NCI-H460 (cell line): Measurements from ENCODE around the gene COL20A1. TPM values are rescaled to one million over a fixed set of nuclear protein-coding genes. Genes with fewer than 3 reads are reported as not detected.

Source experiments
- DNase-seq: peaks from one replicate; pipeline ENCODE4 v3.0.0-alpha.2; 2016; ENCODE audit warnings: low read depth; ENCODE audit errors: extremely low read depth
- total RNA-seq: library from RNA; depleted of rRNA; stranded (reverse); fragments of >200 nt; shearing (Covaris generic); gene quantifications from 2 replicates; pipeline ENCODE4 v1.2.3, GENCODE V29; 2014

COL20A1 gene
- total RNA-seq, 1 experiment from 2014 or later = 0.10 TPM

DNA sequence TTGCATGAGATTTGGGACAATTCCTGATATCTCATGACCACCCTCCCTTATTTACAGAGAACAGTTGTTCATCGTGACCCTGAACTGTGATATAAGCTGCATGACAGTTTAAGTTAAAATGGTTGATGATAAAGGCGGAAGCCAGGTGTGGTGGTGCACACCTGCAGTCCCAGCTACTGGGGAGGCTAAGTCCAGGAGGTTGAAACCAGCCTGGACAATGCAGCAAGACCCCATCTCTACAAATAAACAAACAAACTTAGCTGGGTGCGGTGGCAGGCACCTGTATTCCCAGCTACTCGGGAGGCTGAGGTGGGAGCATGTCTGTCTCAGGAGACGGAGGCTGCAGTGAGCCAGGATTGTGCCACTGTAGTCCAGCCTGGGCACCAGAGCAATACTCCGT lies 24.1 kb downstream of the COL20A1 start:
- no peak for DNase-seq

DNA sequence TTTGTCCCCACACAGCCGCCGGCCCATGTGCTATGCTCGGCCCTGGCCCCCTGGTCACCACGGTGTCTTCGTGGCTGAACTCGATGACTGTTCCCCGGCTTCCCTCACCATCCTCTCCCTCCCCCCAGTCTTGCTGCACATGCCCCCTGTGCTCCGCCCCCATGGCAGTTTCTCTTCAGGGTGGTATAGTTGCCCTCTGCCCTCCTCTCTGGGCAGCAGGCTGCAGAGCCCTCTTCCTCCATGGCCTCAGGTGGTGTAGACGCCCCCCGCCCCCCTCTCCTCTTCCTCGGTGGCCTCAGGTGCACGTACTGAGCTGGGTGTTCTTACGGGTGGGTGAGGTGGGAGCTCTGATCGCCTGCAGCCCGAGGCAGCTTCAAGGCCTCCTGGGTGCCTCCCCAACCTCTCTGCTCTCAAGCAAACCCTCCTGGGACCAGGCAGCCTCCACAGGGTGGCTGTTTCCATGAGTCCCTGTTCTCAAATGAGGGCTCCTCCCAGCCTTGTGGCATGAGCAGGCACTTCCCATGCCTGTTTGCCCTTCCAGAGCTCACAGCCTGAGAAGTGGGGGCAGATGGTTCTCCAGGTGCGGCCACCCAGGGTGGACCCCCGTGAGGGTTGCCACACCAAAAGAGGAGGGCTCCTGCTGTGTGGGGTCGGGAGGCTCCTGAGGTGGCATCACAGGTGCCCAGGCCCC lies 24.8 kb downstream of the COL20A1 start:
- DNase-seq = no peak

DNA sequence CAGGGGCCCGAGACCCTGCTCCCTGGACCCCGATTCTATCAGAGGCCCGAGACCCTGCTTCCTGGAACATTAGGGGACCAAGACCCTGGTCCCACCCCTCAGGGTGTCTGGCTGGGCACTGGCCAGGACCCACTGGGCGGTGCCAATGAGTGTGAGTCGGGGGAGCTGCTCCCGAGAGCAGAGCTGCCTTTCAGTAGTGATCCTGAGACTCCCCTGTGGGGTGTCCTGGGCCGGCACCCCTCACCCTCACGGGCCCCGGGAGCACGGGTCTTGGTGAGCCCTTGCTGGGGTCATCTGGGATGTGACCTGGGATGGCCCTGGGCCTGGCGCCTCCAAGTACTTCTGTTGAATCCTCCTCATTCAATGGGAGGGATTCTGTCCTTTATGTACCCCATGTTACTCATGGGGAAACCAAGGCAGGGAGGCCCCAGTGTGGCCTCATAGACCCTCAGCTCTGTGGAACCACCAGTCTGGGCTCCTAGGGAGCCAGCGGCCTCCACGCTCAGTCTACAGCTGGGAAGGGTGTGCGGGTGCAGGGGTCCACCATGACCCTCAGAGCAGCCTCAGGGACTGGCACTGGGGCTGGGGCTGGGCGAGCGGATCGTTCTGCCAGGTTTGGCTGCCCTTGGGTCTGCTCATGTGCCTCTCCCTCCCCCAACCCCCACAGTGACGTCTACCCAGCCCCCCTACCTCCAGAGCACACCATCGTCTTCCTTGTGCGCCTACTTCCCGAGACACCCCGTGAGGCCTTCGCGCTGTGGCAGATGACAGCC lies 25.6 kb downstream of the COL20A1 start:
- no peak for DNase-seq

DNA sequence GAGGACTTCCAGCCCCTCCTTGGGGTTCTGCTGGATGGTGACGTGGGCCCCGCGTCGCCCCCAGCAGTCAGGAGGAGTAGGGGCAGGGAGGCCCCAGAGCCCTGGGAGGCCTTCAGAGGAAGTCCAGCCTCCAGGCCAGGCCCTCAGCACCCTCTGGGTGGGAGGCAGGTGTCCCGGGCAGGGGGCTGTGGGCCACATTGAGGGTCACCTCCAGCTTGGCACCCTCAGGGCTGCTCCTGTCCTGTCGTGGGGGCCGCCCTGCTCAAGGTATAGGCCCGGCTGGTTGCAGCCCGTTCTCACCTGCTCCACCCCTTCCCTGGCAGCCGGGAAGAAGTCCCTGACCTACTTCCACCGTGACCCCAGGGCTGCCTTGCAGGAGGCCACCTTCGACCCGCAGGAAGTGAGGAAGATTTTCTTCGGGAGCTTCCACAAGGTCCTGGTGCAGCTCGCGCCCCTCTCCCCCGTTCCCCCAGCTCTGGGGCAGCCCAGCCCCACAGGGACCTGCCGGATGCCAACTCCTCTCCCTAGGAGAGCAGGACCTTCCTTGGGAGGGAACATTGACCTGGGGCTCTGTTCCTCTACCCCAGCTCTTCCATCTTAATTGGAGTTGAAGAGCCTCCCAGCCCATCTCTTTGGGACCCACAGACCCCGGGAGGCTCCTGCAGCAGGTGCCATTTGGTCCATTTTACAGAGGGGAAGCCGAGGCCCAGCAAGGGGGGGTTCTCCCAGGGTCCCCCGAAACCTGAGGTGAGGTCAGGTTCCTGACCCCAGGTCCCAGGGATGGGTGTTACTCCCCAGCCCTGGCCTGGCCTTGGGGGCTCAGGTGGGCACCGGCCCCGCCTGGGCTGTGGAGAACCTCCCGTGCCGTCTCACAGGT lies 26.4 kb downstream of the COL20A1 start:
- no peak for DNase-seq

DNA sequence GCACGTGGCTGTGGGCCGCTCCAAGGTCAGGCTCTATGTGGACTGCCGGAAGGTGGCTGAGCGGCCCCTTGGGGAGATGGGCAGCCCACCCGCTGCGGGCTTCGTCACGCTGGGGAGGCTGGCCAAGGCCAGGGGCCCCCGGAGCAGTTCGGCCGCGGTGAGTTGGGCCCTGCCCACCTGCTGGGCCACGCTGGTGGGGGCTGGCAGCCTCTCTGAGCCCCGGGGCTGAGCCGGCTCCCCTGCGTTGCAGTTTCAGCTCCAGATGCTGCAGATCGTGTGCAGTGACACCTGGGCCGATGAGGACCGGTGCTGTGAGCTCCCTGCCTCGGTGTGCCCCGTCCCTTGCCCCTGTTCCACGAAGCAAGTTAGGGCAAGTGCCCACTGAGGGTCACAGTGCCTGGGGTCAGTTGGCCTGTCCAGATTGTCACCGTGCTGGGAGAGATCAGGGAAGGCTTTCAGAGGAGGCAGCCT lies 27.1 kb downstream of the COL20A1 start:
- no peak for DNase-seq

DNA sequence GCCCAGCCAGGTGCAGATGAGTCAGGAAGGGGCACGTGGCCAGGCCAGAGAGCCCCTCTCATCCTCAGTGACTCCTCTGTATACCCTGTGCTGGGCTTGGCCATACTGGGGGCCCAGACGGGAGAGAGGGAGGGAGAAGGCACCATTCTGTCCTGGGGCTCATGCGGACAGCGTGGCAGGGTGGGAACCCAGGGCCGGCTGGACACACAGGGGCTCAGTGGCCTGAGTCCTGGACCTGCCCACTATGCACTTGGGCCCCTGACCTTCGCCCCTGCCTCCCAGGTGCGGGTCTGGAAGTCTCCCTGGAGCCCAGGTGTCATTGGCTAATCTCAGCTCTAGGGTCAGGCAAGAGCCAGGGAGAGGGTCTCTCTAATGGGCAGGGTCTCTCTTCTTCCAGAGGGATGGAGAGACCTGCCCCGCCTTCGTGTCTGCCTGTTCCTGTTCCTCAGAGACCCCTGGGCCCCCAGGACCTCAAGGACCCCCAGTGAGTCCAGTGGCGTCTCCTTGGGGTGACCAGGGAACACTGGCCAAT lies 27.7 kb downstream of the COL20A1 start:
- DNase-seq = no peak

DNA sequence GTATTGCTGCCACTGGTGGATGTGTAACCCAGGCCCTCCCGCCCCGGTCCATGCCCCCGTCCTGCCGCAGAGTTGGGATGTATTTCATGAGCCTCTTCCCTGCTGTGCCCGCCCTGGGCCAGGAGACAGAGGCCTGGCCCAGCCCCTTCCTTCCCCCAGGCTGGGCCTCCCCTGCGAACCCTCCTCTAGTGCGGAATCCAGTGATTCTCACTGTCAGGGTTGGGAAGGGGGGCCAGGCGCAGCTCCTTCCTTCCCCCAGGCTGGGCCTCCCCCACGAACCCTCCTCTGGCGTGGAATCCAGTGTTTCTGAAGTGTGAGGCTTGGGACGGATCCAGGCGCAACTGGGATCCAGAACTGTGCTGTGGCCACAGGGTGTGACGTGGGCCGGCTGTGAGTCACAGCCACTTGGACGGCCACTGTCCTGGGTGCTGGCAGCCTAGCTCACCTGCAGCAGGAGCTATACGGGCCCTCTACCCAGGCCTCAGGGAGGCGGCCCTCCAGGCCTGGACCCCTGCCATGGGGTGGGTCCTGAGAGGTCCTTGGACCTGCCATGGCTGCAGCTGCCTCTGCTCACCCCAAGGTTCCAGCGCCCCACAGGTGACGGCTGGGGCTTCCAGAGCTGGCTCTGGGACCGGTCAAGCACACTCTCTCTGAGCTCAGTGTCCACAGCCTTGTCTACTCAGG lies 28.3 kb downstream of the COL20A1 start:
- DNase-seq = no peak

DNA sequence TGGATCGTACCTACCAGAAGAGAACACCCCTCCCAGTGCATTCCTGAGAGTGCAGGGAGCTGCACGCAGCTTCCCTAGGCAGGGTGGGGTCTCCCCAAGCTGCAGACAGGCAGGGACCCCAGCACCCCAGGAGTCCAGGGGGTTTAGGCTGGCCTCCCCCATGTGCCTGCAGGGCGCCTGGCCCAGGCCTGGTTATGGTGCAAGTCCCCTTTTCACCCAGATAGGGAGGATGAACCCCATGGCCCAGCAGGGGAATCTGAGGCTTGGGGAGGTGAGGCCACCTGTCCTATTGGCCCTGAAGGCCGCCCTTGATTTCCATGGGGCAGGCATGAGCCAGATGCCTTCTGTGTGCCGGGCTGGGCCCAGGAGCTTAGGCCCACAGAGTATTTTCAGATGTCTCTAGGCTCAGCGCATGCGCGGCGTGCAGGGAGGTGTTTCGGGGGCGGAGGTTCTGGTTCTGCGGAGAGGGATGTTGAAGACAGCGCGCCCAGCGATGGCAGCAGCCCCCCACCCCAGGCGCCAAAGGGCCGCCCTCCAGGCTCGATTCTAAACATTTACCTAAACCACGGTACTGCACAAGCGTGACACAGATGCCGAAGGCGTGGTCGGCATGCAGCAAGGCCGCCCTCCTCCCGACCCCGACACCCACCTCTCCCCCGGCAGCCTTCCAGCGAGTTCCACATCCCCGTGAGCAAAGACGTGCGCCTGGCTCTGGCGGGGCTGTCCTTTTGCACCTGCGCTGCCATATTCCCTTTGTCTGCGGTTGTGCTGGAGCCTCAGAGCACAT lies 29.4 kb downstream of the COL20A1 start:
- DNase-seq = no peak

DNA sequence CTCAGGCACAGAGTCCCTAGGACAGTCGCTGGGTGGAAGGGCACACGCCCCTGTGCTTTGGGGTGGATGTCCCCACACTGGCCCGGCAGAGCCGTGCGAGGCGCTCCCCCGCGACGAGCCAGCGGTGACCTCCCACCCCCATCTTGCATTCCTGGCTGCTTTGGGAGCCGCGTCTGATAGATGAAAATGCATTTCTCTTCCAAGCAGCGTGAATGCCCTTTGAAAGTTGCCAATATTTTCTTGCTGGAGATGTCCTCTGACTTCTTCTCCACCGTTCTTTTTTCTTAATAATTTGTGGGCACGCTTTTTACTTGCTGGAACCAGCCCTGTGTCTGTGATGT lies 29.9 kb downstream of the COL20A1 start:
- DNase-seq = no peak

DNA sequence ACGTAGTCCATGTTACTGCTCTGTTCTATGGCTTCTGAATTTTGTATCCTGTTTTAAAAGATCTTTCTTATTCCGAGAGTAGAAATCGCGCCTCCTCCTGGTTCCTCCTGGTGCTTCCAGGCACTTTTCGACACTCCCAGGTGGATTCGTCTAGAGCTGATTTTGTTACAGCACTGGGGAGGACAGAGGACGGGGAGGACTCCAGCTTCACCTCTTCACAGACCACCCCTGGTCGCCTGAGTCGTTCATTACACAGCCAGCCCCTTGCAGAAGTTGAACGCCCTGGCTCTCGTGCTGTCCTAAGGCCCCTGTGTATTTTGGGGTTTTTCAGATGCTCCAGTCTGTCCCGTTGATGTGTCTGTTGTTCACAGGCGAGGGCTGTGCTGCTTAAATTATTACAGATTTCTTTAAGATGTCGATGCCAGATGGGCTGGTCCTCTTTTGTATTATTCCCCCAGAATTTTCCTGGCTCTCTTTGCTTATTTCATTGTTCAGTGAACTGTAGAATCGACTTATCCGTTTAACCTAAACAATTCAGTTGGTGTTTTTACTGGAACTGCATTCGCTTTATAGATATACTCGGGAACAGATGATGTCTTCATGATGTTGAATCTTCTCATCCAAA lies 30.5 kb downstream of the COL20A1 start:
- no peak for DNase-seq

DNA sequence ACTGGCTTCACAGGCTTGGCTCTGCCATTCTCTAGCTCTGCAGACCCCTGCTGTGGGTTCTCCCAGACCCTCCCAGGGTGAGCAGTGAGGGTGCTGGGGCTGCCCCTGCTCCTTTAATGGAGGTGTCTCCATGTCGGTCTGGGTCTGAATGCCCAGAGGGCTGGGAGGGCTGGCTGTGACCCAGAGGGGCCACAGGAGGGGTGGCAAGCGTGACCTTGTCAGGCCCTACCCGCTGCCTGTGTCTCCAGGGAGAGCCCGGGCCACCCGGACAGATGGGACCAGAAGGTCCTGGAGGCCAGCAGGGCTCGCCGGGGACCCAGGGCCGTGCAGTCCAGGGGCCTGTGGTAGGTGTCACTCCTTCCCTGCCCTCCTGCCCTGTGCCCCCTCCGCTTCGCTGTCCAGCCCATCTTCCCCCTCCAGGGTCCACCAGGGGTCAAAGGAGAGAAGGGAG lies 32.1 kb downstream of the COL20A1 start:
- DNase-seq = no peak

DNA sequence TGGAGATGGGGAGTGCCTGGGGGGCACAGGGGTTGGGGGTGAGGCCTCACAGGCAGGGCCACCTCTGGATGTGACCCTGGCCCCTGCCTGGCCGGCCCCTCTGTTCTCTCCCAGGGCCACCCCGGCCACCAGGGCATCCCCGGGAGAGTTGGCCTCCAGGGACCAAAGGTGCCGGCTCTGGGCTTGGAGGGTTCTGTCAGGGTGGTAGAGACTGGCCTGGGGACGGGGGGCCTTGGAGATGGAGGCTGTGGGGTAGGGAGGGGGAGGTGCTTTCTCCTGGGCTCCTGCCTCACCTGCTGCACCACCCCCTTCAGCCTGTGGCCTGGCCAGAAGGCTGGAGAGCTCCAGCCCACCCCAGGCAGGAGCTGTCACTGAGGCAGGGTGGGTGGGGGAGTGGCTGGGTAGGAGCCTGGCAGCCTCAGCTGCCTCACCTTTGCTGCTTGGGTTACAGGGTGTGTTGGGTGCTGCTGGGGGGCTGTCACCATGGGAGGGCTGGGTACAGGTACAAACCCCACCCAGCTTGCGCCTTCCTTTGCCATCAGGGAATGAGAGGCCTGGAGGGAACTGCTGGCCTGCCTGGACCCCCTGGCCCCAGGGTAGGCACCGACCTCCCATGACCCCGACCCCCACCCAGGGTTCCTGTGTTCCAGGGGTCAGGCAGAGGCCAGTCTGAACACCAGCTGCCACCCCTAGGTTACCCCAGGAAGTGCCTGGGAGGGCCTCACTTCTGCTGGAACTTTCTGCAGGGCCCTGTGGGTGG lies 32.7 kb downstream of the COL20A1 start:
- DNase-seq = no peak

DNA sequence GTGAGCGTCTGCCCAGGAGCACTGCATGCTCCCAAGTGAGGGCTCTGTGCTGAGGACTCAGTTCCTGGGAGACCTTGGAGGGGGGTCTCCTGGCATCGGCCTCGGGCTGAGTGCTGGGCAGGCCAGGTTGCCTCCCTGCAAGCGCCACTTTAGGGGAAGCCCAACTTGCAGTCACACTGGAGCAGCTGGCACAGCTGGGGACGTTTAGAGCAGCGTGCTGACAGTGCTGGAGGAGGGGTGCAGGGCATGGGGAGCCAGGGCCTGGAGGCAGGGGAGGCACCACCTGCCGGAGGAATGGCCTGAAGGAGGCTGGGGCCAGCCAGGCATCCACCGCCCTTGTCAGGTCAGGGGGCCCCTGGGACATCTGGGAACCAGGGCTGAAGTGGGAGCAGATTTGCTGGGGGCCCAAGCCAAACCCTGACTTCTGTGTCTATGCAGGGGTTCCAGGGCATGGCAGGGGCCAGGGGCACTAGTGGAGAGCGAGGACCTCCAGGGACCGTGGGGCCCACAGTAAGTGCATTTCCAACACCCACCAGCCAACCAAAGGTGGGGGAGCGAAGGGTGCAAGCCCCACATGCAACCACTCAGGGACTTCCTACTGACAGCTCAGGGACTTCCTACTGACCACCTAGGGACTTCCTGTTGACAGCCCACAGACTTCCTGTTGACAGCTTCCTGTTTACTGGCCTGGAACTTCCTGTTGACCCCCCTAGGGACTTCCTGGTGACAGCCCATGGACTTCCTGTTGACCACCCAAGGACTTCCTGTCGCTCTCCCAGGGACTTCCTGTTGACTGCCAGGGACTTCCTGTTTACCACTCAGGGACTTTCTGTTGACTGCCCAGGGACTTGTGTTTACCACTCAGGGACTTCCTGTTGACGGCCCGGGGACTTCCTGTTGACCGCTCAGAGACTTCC lies 33.6 kb downstream of the COL20A1 start:
- DNase-seq = no peak

DNA sequence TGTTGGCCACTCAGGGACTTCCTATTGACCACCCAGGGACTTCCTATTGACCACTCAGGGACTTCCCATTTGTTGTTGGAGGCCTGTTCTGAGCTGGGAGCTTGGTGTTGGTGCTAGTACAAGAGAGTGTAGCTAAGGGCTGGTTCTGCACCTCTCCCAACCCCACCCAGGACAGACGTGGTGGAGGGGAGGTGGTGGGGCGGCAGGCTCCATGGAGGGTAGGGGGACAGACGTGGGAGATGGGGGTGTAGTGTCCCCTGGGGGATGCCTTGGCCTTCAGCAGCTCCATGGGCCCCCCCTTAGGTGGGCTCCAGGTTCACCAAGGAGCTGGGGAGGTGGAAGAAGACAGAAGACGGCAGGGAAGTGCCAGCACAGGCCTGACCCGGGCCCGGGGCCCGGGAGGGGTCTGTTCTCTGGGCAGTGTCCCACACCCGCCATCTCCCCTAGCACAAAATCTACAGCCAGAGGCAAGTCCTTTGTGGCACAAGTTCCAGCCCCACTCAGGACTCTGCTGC lies 34.3 kb downstream of the COL20A1 start:
- no peak for DNase-seq

DNA sequence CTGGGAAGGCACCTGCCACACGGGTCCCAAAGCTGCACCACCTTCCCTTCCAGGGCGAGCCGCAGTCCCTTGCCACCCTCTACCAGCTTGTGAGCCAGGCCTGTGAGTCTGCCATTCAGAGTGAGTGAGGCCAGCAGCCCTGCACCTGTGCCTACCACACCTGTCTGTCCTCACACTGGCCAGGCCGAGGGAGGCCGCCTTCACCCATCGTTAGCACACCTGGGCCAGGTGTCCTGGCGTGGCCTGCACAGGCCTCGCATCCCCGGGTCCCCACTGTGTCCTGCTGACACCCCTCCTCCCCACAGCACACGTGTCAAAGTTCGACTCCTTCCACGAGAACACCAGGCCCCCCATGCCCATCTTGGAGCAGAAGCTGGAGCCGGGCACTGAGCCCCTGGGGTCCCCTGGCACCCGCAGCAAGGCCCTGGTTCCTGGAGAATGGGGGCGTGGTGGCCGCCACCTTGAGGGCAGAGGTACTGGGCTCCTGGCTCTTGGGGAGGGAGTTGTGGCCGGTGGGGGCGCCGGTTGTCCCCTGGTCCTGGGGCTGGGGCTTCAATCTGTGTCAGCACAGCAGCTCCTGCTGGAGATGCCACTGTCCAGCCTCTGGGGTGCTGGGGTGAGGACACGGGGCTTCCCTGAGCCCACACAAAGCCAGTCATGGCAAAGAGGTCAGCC lies 35.2 kb downstream of the COL20A1 start:
- no peak for DNase-seq

DNA sequence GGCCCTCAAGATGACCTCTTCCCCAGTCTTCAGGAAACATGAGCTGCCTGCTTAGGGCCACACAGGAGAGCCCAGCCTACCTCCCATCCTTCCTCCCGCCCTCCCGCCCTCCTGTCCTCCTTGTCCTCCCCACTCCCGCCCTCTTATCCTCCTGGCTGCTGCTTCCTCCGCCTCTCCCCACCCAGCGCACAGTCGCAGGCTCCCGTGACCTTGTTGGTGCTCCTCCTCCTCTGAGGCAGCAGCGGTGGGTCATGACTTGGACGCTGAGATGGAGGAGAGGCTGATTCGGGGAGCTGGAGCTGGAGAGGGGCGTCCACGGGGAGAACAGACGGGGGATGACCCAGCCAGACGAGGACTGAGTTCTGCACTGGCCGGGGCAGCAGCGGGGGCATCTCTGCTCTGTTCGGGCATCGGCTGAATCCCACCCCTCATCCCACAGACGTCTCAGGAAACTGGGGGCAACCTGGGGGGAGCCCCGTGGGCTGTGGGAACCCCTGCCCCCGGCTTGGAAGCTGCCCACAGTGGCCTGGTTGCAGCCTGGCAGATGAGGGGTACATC lies 35.8 kb downstream of the COL20A1 start:
- DNase-seq = no peak
